Left kidney (tissue), 8 donors: Measurements from ENCODE around the gene UQCRC2. TPM values are rescaled to one million over a fixed set of nuclear protein-coding genes. Genes with fewer than 3 reads are reported as not detected.
"Not testable (repeated sequence)": the region's sequence is repeated elsewhere in the genome, so short reads cannot be mapped to it uniquely, and the experiment has no call there.

Experiments
- DNase-seq: peaks from one replicate; pipeline ENCODE4 v3.0.0-alpha.2; 2013
- long read RNA-seq, 8 donors: transcript quantifications; one replicate each; lab custom pipeline, GENCODE V29; 2026
- polyA plus RNA-seq: library from polyadenylated mRNA; unstranded; fragments of 120-200 nt; gene quantifications from one replicate; pipeline ENCODE4 v1.2.1, GENCODE V29; 2013; ENCODE audit not compliant: insufficient read length

The UQCRC2 gene
- polyA plus RNA-seq: 359 TPM
- long read RNA-seq, donor 1, transcript UQCRC2-203 (2 exons, 699 nt): minor isoform, 25 of 125 reads
- long read RNA-seq, donor 1, transcript UQCRC2-201 (14 exons, 2,615 nt): major isoform, 66 of 125 reads
- long read RNA-seq, donor 1, partial matches to known transcripts: 32 of 125 reads
- long read RNA-seq, donor 1, other reads (novel, unspliced or antisense): 0 of 125 reads
- long read RNA-seq, donor 2, transcript UQCRC2-201 (14 exons, 2,615 nt): major isoform, 51 of 110 reads
- long read RNA-seq, donor 2, transcript UQCRC2-203 (2 exons, 699 nt): minor isoform, 32 of 110 reads
- long read RNA-seq, donor 2, partial matches to known transcripts: 25 of 110 reads
- long read RNA-seq, donor 2, other reads (novel, unspliced or antisense): 0 of 110 reads
- long read RNA-seq, donor 3, transcript UQCRC2-201 (14 exons, 2,615 nt): major isoform, 45 of 93 reads
- long read RNA-seq, donor 3, transcript UQCRC2-203 (2 exons, 699 nt): minor isoform, 27 of 93 reads
- long read RNA-seq, donor 3, partial matches to known transcripts: 19 of 93 reads
- long read RNA-seq, donor 3, other reads (novel, unspliced or antisense): 0 of 93 reads
- long read RNA-seq, donor 4, transcript UQCRC2-203 (2 exons, 699 nt): major isoform, 5 of 14 reads
- long read RNA-seq, donor 4, partial matches to known transcripts: 6 of 14 reads
- long read RNA-seq, donor 4, other reads (novel, unspliced or antisense): 0 of 14 reads
- long read RNA-seq, donor 5, transcript UQCRC2-203 (2 exons, 699 nt): minor isoform, 44 of 229 reads
- long read RNA-seq, donor 5, transcript UQCRC2-201 (14 exons, 2,615 nt): major isoform, 130 of 229 reads
- long read RNA-seq, donor 5, partial matches to known transcripts: 54 of 229 reads
- long read RNA-seq, donor 5, other reads (novel, unspliced or antisense): 0 of 229 reads
- long read RNA-seq, donor 6, transcript UQCRC2-203 (2 exons, 699 nt): minor isoform, 13 of 106 reads
- long read RNA-seq, donor 6, transcript UQCRC2-201 (14 exons, 2,615 nt): major isoform, 62 of 106 reads
- long read RNA-seq, donor 6, partial matches to known transcripts: 31 of 106 reads
- long read RNA-seq, donor 6, other reads (novel, unspliced or antisense): 0 of 106 reads
- long read RNA-seq, donor 7, transcript UQCRC2-203 (2 exons, 699 nt): minor isoform, 42 of 179 reads
- long read RNA-seq, donor 7, transcript UQCRC2-201 (14 exons, 2,615 nt): major isoform, 102 of 179 reads
- long read RNA-seq, donor 7, partial matches to known transcripts: 35 of 179 reads
- long read RNA-seq, donor 7, other reads (novel, unspliced or antisense): 0 of 179 reads
- long read RNA-seq, donor 8, transcript UQCRC2-203 (2 exons, 699 nt): minor isoform, 16 of 55 reads
- long read RNA-seq, donor 8, transcript UQCRC2-201 (14 exons, 2,615 nt): major isoform, 37 of 55 reads
- long read RNA-seq, donor 8, partial matches to known transcripts: 0 of 55 reads
- long read RNA-seq, donor 8, other reads (novel, unspliced or antisense): 0 of 55 reads

GRCh38 chr16:21952793-21953540, at the start of gene UQCRC2:
Gene UQCRC2 (plus strand): TSS chr16:21953361. CDS start chr16:21953424, 63 bp downstream.
- DNase-seq: peak; percentile 94

GRCh38 chr16:21932650-21933049, 20.5 kb upstream of the UQCRC2 start:
- not testable (repeated sequence) for DNase-seq

GRCh38 chr16:21933316-21933715, 19.8 kb upstream of the UQCRC2 start:
- not testable (repeated sequence) for DNase-seq

DNA sequence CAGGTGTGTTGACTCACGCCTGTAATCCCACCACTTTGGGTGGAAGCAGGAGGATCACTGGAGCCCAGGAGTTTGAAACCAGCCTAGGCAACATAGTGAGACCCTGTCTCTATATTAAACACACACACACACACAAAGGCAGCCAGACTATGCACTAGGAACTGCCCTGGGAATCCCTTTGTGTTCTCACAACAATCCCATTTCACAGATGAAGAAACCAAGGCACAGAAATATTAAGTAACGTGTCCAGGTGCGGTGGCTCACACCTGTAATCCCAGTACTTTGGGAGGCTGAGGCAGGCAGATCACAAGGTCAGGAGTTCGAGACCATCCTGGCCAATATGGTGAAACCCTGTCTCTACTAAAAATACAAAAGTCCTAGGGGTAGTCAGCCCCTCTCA, 19.4 kb upstream of the UQCRC2 start:
- DNase-seq: not testable (repeated sequence)

DNA sequence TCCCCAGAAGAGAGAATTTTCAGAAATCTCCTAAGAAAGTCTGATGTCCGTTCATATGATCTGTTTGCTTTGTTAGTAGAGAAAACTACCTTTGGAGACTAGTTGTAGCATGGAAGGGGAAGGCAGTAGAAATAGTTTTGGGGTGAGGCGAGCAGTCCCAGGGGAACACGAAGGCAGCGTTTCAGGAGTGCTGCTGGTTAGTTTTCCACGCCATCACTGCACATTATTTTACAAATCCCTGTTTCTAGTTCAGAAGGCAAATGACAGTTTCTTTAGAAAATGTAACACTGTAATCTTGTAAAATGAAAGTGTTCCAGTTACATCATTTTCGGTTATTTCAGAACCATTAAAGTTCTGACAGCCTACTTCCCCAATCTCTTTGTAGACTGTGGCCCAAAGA, 16.9 kb upstream of the UQCRC2 start:
- DNase-seq: not testable (repeated sequence)

- DNase-seq: no peak
These were observed 15.8 kb upstream of the UQCRC2 start for GRCh38 chr16:21937336-21937829.

GRCh38 chr16:21940570-21940969, 12.6 kb upstream of the UQCRC2 start:
- no peak for DNase-seq

DNA sequence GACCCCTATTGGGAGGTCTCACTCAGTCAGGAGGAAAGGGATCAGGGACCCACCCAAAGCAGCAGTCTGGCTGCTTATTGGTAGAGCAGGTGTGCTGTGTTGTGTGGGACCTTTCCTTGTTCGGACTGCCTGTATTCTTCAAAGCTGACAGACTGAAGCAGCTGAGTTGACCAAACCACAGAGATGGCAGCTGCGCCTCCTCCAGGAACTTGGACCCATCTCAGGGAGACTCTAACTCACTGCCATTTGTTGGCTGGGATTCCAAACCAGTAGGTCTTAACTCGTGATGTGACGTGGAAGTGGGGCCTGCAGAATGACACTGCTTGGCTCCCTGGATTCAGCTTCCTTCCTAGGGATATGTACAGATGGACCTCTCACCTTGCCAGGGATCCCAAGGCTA, 9.6 kb upstream of the UQCRC2 start:
- no peak for DNase-seq

DNA sequence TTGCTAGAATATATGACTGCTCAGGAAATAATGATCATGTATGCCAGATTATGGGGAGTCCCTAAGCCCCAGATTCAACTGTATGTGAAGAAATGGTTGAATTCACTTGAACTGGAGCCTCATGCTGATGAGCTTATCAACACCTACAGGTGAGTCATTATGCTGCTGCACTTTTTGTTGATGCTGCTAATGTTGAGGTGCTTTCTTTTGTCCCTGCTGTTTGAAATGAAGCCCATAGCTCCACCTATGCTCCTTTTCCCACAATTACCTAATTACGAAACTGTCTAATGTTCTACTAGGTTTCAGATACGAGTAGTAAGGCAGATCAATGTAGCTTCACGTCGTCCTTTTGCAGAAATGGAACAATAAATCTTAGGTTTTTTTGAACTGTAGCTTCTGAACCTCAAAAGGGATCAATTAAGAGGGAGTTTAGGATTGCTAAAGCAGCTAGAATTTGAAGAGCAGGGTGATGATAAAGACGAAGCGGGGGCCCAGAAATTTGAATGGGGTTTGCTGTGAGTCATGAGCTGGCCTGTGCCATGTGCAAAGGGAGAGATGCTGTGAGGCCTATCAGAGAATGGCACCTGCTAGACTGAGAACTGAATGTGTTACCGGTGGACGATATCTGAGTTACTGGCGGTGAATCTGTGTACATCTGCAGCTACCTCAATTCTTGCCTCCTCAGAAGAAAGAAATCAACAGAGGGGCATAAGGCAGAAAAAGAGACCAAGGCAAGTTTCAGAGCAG, 6.1 kb upstream of the UQCRC2 start:
- no peak for DNase-seq

DNA sequence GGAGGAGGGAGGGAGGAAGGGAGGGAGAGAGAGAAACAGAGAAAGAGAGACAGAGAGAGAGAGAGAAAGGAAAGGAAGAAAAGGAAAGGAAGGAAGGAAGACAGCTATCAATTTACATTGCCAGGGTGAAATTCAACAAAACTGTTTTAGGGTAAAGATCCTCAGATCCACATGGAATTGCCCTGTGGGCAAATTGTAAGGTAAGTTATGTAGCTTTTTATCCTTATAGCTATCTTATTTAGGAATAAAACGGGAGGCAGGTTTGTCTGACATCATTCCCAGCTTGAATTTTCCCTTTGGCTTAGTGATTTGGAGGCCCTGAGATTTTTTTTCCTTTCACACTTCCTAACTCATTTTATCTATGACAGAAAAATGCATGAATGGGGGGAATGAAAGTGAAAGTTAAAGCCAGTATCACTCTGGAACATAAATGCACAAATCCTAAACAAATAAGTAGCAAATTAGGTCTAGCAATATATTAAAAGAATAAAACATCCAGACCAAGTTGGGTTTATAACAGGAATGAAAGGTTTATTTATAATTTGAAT, 3.4 kb upstream of the UQCRC2 start:
- DNase-seq: no peak

GRCh38 chr16:21950782-21951521, 2.2 kb upstream of the UQCRC2 start:
- no peak for DNase-seq

DNA sequence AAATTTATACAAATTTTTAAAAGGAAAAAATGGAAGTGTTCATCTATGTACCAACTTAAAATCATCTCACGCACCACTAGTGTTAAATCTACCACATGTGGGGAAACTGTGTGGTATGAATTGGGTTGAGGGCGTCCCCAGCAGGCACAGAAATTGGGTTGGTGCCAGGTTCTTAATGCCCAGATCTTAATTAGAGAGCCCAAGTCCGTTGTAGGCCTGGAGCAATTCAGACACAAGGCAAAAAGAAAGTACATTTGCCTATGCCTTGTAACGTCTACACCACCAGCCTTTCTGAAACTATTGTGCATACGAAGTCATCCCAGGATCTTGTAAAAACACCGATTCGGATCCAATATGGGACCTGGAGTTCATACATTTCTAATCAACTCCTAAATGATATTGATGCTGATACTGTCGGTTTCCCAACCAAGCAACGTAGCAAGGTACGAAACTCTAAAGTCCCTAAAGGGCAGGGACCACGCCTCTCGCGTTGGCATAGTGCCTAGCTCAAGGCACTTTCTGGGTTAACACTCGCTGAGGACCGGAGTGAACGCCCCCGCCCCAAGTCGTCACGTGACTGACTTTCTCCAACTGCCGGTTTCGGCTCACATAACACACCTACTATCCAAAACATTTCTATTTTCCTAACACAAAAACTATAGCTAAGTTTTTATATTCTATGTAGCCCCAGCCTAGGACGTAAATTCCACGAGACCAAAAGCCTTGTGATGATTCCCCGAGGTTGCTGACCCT, 945 bp upstream of the UQCRC2 start:
- DNase-seq: peak; percentile 63

- DNase-seq: no peak
These were observed 361 bp downstream of the UQCRC2 start for GRCh38 chr16:21953541-21953902.

DNA sequence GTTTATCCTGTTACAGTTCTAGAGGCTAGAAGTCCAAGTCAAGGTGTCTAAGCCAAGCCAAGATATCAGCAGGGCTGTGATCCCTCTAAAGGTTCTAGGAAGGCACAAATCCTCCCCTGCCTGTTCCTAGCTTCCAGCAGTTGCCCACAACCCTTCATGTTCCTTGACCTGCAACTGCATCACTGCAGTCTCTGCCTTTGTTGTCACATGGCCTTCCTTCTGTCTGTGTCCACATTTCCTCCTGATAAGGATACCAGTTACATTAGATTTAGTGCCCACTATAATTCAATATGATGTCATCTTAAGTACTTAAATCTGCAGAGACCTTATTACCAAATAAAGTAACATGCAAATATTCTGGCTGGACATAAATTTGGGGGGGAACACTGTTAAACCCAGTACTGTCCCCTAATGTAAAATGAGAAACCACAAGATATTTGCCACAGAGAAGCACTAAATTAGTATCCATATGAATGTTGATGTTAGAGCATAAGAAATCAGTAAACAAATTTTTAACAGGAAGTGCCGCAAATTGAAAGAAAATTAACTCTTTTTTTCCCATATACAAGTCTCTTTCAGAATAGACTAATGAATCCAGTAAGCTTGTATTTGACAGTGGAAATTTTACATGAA, 4.7 kb downstream of the UQCRC2 start:
- no peak for DNase-seq

DNA sequence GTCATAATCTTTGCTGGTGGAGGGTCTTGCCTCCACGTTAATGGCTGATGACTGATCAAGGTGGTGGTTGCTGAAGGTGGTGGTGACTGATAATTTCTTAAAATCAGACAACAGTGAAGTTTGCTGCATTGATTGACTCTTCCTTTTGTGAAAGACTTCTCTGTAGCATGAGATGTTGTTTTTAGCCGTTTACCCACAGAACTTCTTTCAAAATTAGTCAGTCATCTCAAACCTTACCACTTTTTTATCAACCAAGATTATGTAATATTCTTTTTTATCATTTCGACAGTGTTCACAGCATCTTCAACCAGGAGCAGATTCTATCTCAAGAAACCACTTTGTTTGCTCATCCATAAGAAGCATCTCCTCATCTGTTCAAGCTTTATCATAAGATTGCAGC, 5.9 kb downstream of the UQCRC2 start:
- DNase-seq: no peak

DNA sequence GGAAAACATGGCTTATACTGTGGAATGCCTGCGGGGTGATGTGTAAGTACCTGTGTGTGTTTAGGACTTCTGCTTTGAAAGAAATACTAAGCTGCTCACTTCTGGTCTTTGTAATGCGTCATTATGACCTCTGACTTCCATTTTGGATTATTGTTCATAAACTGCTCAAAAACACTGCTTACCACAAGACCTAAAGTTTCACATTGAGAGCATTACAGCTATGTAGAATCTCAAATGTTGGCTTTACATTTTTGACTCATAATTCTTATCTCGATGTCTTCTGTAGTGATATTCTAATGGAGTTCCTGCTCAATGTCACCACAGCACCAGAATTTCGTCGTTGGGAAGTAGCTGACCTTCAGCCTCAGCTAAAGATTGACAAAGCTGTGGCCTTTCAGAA, 9.3 kb downstream of the UQCRC2 start:
- no peak for DNase-seq

DNA sequence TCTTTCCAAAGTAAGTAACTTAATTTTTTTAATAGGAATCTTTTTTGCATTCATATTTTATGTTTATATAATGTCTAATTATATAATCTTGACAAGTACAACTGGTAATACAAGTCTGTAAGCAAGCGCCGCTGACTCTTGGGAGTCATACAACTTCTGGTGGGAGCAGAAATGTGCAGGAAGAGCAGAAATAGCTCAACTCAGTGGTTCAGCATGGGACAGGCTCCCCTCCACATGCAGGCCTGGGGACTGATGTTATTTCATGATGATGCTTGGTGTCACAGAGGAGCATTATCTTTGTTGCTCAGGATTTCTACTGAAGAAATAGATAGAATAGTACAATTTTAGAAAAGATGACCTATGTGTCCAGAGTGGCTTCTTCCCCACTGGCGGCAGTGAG, 10.7 kb downstream of the UQCRC2 start:
- DNase-seq: no peak

DNA sequence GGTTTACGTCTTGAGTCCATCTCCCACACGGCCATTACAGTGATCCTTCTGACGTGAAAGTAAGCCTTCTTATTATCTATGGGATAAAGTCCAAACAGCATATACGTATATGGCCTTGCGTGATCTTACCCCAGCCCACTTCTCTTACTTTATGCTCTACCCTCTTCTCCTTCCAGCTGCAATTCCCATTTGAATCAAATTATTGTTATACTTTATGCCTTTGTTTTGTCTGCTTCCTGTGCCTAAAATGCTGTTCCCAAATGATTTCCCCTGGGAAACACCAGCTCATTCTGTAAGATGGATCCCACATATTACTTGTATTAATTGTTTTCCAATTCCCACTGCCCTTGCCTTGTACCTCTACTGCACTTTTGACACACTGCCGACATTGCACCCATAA, 11.2 kb downstream of the UQCRC2 start:
- DNase-seq: no peak
